A673 (cell line): ENCODE data around the gene CFAP410. TPM values are rescaled to one million over a fixed set of nuclear protein-coding genes. Genes with fewer than 3 reads are reported as not detected.

Experiments
- BruUV-seq: library from RNA; stranded (reverse); fragments of 400-500 nt; replicated peaks from 2 replicates; lab custom pipeline; 2021; lab: Mats Ljungman, UMichigan
- CTCF ChIA-PET: fragments of 300-600 bp; sonication (Branson Sonifier 250); formaldehyde crosslinking; loops from one replicate; lab custom pipeline; 2022; ENCODE audit warnings: antibody characterized with exemption; lab: Charles Lee
- POLR2A ChIA-PET: fragments of 300-600 bp; sonication (Branson Sonifier 250); formaldehyde crosslinking; loops from one replicate; lab custom pipeline; 2022; ENCODE audit warnings: antibody characterized with exemption; ENCODE audit not compliant: low non-redundant PET; lab: Charles Lee
- DNase-seq: peaks from one replicate; pipeline ENCODE4 v3.0.0-alpha.2; 2015; ENCODE audit warnings: low spot score
- H3K27ac ChIP-seq: fragments of 200-600 bp; sonication (generic); 2 replicates; pipeline ENCODE4 v1.5.1; 2016; ENCODE audit warnings: mixed run types, low read depth, mild to moderate bottlenecking, mixed read lengths, antibody characterized with exemption, low read length; ENCODE audit not compliant: poor library complexity, severe bottlenecking
- H3K27me3 ChIP-seq: fragments of 200-600 bp; sonication (generic); replicated peaks from 2 replicates; pipeline ENCODE4 v1.6.1; 2017; ENCODE audit warnings: mixed run types, low read depth, mild to moderate bottlenecking, mixed read lengths, antibody characterized with exemption, low read length; ENCODE audit not compliant: insufficient read depth, poor library complexity
- H3K36me3 ChIP-seq: fragments of 200-600 bp; sonication (generic); 2 replicates; pipeline ENCODE4 v1.6.1; 2016; ENCODE audit warnings: mixed run types, mild to moderate bottlenecking, mixed read lengths, antibody characterized with exemption, low read length; ENCODE audit not compliant: insufficient read depth, poor library complexity, severe bottlenecking
- H3K4me1 ChIP-seq: fragments of 200-600 bp; sonication (generic); 2 replicates; pipeline ENCODE4 v1.6.1; 2017; ENCODE audit warnings: mixed run types, mild to moderate bottlenecking, mixed read lengths, antibody characterized with exemption, low read length; ENCODE audit not compliant: insufficient read depth, poor library complexity, severe bottlenecking
- H3K4me3 ChIP-seq: fragments of 200-600 bp; sonication (generic); 2 replicates; pipeline ENCODE4 v1.5.1; 2016; ENCODE audit warnings: low read depth, mixed run types, mild to moderate bottlenecking, mixed read lengths, low read length; ENCODE audit not compliant: poor library complexity, severe bottlenecking
- H3K9me3 ChIP-seq: fragments of 200-600 bp; sonication (generic); 2 replicates; pipeline ENCODE4 v1.6.1; 2016; ENCODE audit warnings: mixed run types, low read depth, mild to moderate bottlenecking, mixed read lengths, antibody characterized with exemption, low read length; ENCODE audit not compliant: poor library complexity, severe bottlenecking
- CTCF ChIP-seq: fragments of 300-800, 200-600 bp; sonication (generic); conservative IDR thresholded peaks from 2 replicates; pipeline ENCODE4 v1.5.1; 2017; ENCODE audit warnings: low read depth, mild to moderate bottlenecking, antibody characterized with exemption, low read length, moderate library complexity, mixed read lengths
- EZH2 ChIP-seq: fragments of 200-600 bp; sonication (generic); IDR thresholded peaks from 2 replicates; pipeline ENCODE4 v1.6.1; 2017; ENCODE audit warnings: borderline replicate concordance, low read depth, mild to moderate bottlenecking, mixed read lengths, antibody characterized with exemption, low read length; ENCODE audit not compliant: poor library complexity, severe bottlenecking
- intact Hi-C: fragments of 100-400 bp; cut with micrococcal nuclease; formaldehyde crosslinking; loops from one replicate; pipeline ENCODE4 v1.10.0; 2022; ENCODE audit not compliant: unreplicated experiment
- total RNA-seq: library from RNA; stranded (reverse); gene quantifications from 2 replicates; pipeline ENCODE4 v1.2.3, GENCODE V29; 2021

CFAP410 gene
- total RNA-seq, 1 experiment from 2014 or later: 14.0 TPM

DNA sequence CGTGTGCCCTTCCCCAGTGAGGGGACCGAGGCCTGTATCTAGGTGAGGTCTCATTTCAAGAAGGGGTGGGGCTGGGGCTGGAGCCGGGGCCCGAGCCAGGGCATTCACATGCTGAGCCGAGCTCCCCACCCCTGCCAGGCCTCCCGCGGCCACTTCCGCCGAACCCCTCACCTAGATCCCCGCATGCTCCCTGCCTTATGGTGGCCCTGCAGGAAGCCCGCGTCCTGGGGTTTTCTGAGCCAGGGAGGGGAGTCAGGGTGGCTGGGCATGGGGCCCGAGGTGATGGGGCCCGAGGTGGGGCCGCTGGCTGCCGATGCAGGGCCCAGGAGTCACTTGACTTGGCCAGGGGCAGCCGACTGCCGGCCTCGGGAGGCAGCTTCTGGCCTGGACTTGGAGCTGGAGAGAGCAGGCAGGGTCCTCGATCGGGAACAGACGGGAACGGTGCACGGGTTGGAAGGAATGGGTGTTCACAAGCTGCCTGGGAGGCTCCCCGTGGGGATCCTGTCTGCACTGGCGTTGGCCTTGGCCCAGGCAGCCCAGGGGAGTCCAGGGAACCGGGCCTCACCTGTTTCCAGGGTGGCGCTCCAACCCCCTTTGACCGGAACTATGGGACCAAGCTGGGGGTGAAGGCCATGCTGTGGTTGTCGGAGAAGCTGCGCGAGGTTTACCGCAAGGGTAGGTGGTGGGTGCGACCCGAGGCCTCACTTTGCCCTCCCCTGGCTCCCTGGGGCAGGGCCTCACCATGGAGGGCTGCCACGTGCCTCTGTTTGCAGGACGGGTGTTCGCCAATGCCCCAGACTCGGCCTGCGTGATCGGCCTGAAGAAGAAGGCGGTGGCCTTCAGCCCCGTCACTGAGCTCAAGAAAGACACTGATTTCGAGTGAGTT, 13.6 kb downstream of the CFAP410 start:
- TF ChIP-seq CTCF (no peak), EZH2 (no peak)
- DNase-seq: no peak
- Histone ChIP-seq H3K36me3 (peaks cover 22% of the 10 kb centered on the region), H3K9me3 (no peaks in the 10 kb centered on the region), H3K4me1 (no peaks in the 10 kb centered on the region), H3K27me3 (no peaks in the 10 kb centered on the region), H3K4me3 (no peak overlapping the region), H3K27ac (no peak overlapping the region)
- ChIA-PET CTCF (no interaction called here), POLR2A (no interaction called here)
- intact Hi-C loops: no loop called here
- BruUV-seq: no TSS peak

GRCh38 chr21:44324854-44325107, 14.4 kb downstream of the CFAP410 start:
- Histone ChIP-seq H3K36me3 (peaks cover 22% of the 10 kb centered on the region), H3K27me3 (no peaks in the 10 kb centered on the region), H3K27ac (no peak overlapping the region), H3K4me3 (no peak overlapping the region), H3K9me3 (no peaks in the 10 kb centered on the region), H3K4me1 (no peaks in the 10 kb centered on the region)
- intact Hi-C loops: no loop called here
- no peak for DNase-seq
- ChIA-PET POLR2A (no interaction called here), CTCF (no interaction called here)
- BruUV-seq: no TSS peak
- TF ChIP-seq EZH2 (no peak), CTCF (no peak)

DNA sequence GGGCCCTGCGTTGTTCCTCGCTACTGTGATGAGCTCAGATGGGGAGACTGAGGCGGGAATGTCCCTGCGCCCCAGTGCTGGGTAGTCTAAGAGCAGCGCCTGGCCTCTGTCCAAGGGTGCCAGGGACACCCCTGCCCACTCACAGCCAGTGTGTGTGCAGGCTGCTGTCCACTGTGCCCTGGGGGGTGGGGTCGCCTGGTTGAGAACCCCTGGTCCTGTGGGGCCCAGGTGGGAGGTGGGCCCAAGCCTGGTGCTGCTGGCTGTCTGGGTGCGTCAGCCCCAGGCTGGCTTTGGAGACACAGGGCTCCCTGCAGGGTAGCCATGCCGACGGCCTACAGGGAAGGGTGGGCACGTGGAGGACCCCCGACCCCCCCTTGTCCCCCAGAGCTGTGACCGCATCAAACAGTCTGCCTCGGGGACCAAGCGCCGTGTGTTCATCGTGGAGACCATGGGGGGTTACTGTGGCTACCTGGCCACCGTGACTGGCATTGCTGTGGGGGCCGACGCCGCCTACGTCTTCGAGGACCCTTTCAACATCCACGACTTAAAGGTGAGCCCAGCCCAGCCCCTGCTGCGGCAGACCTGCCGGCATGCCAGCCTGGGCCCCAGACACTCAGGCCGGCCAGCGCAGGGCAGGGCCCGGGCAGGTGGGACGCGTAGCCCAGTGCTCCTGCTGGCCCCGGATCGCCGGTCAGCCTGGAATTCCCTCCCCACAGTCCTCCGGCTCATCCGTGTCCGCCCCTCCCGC, 14.9 kb downstream of the CFAP410 start:
- TF ChIP-seq CTCF (no peak), EZH2 (no peak)
- H3K4me3 ChIP-seq: no peak overlapping the region
- intact Hi-C loops: no loop called here
- H3K27me3 ChIP-seq: no peaks in the 10 kb centered on the region
- H3K9me3 ChIP-seq: no peaks in the 10 kb centered on the region
- peaks cover 22% of the 10 kb centered on the region for H3K36me3 ChIP-seq
- H3K27ac ChIP-seq: no peak overlapping the region
- DNase-seq: no peak
- ChIA-PET CTCF (no interaction called here), POLR2A (no interaction called here)
- no peaks in the 10 kb centered on the region for H3K4me1 ChIP-seq
- no TSS peak for BruUV-seq
